ENCODE measurements around the gene KIF16B.

DNA sequence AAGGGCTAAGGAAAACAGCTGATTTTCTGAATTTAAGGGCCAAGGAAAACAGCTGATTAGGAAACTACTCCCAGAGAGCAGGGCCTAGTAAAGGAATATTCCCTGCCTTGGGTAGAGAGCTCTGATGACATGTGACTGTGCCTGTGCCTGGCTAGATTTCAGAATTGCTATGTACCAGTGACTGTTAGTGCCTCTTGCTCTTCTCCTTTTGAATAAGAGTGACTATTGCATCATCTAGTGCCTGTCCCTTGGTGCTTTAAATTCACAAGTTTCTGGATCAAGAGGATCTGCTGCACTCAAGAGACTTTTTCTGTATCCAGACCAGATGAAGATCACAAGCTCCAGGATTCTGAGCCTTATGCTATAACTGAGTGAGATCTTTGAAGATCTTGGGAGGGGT lies 332.9 kb downstream of the KIF16B start:
- TF ChIP-seq POLR2A (IDR thresholded peaks at IDR 0.05): no peak
- TF ChIP-seq, protein P1, sequence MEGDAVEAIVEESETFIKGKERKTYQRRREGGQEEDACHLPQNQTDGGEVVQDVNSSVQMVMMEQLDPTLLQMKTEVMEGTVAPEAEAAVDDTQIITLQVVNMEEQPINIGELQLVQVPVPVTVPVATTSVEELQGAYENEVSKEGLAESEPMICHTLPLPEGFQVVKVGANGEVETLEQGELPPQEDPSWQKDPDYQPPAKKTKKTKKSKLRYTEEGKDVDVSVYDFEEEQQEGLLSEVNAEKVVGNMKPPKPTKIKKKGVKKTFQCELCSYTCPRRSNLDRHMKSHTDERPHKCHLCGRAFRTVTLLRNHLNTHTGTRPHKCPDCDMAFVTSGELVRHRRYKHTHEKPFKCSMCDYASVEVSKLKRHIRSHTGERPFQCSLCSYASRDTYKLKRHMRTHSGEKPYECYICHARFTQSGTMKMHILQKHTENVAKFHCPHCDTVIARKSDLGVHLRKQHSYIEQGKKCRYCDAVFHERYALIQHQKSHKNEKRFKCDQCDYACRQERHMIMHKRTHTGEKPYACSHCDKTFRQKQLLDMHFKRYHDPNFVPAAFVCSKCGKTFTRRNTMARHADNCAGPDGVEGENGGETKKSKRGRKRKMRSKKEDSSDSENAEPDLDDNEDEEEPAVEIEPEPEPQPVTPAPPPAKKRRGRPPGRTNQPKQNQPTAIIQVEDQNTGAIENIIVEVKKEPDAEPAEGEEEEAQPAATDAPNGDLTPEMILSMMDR (IDR thresholded peaks at IDR 0.05): no peak

All from uterus (tissue), 2 donors.